CD4-positive, alpha-beta T cell treated with Interleukin-15 for 1 hour (primary cell): Measurements from ENCODE around the gene NPBWR2.

Experiments used
- DNase-seq: peaks from one replicate; pipeline ENCODE4 v3.0.0-alpha.2; 2020

Gene NPBWR2, protein sequence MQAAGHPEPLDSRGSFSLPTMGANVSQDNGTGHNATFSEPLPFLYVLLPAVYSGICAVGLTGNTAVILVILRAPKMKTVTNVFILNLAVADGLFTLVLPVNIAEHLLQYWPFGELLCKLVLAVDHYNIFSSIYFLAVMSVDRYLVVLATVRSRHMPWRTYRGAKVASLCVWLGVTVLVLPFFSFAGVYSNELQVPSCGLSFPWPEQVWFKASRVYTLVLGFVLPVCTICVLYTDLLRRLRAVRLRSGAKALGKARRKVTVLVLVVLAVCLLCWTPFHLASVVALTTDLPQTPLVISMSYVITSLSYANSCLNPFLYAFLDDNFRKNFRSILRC

DNA sequence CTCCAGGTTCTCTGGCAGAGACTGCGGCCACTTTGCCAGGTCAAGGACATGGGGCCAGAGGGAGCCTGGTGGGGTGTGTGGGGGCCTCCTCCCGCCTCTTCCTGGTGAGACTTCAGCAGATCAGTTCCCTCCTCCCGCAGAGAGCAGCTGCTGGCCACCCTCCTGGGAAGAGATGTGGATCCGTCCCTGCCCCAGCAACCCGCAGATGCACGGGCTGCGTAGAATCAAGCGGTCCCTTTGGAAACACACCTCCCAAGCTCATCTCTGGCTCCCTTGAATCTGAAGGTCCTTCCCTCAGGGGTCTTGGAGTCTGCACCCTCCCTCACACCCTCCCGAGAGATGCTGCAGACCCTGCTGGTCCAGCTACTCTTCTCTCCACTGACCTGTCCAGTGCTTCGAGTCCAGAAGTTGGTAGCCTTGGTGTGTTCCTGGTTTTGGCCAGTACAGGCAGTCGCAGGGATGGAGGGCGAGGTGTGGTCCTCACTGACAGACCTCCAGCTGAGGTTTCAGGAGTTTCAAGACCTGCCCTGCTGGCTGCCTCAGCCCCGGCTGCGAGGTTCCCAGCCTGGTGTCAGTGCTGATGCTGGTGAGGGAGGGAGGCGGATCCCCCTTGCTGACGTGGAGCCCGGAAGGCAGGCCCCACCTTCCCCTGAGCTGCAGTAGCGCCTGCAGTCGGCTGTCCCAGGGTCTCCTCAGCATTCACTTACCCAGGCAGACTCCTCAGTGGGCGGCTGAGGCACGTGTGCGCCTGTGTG lies at the start of gene NPBWR2:
TSS of gene NPBWR2 (minus strand) at position 585 of the 755 bp plus-strand sequence. CDS start 734 bp downstream, outside the sequence.
- DNase-seq, result peak; percentile 31

DNA sequence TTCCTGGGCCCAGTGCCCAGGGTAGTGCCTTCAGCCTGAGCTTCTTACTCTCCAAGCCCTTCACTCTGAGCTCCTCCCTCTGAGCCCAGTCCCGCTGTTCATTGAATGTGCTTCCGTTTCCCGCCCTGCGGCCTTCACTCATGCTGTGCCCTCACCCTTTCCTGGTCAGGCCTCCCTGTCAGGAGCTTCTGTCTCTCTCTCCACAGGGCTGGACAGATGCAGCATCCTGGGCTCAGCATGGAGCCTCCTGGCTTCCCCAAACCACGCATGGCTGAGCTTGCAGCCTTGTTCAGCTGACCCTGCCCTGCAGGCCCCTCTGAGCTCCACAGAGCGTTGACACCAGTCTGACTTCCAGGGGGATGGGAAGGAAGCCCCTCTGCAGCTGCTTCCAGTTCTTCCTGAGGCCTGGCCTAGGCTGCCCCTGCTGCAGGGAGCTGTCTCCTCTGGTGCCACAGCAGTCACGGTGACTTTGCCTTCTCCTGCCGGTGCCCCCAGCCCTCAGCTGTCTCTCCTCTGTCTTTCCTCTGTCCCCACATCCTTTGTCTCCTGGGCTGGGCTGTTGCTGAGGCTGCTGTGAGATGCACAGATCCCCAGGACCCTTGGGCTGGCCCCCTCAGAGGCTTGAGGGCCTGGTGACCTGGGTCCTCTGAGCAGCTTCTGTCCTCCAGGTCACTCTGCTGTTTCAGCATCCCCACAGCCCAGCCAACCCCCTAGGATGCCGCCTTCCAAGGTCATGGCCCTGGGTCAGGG lies 48.9 kb upstream of the NPBWR2 start:
- no peak for DNase-seq

DNA sequence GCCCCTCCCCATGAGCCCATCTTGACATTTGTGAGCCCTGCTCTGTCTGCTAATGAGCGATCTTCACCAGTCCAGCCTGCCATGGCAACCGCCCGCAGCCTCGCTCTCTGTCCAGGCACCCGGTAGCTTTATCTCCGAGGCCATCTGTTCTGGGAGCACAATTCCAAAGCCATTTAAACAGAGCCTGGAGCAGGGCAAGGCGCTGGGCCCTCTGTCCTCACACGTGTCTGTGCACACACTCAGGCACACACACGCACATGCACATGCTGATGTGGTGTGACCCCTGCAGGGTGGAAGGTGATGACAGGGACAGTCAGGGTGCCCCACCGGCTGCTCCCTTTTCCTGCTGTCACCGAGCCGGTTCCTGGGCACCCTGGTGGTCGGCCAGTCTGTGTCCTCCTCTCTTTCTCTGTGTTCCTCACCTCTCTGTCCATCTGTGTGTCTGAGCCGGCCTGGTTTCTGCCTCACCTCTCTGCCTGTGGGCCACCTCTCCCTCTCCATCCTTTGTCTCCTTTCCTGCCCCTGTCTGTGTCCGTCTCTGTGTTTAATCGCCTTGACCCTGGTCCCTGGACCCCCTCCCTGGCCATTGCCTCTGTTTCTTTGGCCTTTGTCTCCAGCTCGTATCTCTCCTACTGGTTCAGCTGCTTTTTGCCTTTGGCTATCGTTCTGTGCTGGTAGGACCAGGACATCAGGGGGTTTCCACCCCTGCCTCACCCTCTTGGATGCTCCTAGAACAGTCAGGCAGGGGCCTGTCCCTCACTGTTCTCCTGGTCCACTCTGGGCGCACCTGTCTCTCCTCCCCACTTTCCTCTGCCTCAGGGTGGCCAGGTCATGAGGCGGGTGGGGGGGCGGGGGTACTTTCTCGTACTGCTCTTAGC lies 48.1 kb upstream of the NPBWR2 start:
- no peak for DNase-seq

DNA sequence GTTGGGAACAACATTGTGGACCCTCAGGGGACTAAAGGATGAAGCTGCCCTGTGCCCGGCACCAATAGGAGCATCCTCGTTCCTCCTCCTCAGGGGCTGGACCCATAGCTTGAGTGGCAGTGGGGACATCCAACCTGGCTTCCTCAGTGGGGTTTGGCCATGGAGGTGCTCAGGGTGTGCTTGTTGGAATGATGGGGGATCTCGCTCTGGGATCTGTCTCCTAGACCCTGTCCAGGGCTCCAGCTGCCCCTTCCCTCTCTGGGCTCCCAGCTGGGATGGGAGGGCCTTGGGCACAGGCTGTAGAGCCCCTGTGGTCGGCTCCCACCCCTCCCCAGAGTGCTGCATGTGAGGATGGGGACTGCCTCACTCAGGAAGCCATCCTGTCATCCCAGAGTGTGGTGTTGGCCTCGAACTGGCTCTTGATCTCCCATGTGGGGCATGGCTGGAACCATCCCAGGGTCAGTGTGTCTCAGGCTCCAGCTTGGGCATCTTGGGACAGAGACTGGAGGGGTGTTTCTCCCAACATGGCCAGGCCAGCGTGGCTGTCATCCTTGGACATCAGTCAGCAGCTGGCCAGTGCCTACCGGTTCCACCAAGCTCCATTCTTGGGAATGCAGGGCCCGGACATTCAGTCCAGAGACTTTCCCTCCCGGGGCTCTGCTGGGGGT lies 47.4 kb upstream of the NPBWR2 start:
- no peak for DNase-seq

DNA sequence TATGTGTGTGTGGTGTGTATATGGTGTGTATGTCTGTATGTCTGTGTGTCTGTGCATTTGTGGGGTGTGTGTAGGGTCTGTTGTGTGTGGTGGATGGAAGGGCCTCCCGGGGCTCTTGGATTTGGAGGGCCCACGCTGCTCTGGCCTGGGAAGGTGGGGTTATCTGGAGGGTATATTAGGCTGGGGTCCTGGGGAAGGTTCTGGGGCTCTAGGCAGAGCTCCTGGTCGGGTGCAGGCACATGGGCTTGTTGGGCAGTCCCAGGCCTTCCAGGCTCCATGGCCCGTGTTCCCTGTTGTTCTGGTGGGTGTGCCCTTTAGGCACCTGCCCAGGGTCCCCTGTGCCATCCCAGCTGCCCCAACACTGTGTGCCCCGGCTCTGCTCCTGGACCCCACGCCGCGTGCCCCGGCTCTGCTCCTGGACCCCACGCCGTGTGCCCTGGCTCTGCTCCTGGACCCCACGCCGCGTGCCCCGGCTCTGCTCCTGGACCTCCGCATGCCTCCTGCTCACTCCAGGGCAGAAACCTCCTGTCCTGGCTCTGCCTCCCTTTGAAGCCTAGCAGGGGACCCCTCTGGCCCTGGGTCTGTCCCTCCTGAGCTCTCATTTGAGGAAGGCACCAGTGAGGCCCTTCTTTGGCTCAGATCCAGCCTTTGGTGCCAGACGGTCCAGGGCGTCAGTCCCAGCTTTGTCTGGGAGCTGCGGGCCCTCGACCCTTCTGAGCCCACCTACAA lies 46.7 kb upstream of the NPBWR2 start:
- no peak for DNase-seq

DNA sequence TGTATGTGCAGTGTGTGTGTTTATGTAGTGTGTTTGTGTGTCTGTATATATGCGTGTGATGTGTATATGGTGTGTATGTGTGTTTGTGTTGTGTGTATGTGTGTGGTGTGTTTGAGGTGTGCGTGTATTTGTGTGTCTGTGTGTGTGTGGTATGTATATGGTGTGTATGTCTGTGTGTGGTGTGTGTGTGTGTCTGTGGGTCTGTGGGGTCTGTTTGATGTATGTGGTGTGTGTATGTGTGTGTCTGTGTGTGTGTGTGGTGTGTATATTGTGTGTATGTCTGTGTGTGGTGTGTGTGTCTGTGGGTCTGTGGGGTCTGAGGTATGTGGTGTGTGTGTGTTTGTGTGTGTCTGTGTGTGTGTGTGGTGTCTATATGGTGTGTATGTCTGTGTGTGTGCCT lies 46.0 kb upstream of the NPBWR2 start:
- no peak for DNase-seq

DNA sequence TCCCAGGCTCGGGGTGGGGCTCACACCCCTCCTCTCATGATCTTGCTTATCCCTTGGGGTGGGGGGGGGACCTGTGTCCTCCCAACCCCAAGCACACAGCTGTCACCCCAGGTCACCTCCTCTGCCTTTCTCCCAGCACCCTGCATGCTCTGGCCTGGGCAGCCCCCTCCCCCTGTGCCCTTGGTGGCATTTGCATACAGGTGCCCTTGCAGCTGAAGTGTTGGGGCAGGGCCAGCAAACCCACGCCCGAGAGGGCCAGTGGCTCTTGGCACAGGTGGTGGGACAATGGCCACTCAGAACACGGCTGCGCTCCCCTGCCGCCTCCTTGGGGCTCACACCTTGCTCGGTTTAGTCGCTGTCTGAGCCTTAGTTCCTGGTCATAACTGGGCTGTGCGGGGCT lies 45.5 kb upstream of the NPBWR2 start:
- DNase-seq, result no peak

DNA sequence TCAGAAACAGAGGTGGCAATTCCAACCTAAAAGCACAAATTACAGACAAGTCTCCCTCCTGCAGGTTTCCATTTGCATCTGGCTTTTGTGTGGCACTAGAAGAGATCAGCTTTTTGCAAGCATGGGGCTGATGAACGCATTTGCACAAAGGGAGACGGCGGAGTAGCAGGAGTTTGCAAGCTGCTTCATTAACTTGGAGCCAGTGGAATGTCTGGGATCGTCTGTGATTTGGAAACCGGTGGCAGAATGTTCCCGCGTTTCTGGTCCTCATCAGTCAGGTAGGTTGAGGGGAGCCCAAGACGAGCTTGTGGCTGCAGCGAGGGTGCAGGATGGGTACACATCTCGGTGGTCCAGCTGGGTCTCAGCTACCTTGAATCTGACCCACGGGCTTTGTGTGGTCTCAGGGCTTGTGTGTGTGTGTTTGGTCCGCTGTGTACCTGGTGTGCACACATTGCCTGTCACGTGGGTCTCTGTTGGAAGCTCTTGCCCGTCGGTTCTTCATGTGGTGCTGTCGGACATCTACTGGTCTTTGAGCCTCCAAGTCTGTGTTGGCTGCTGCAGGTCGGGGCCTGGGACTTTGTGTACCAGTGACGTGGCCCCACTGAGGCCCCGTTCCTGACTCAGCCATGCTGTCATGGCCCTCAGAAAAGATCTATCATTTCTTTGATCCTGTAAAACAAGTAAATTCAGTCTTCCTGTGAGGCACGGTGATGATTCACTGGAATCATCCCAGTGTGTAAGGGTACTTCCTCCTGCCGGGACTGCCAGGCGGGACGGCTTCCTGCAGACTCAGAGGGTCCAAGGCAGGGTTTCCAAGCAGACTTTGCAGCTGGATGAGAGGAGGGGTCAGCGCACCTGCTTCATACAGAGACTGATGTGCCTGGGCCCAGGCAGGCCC lies 44.5 kb upstream of the NPBWR2 start:
- no peak for DNase-seq

DNA sequence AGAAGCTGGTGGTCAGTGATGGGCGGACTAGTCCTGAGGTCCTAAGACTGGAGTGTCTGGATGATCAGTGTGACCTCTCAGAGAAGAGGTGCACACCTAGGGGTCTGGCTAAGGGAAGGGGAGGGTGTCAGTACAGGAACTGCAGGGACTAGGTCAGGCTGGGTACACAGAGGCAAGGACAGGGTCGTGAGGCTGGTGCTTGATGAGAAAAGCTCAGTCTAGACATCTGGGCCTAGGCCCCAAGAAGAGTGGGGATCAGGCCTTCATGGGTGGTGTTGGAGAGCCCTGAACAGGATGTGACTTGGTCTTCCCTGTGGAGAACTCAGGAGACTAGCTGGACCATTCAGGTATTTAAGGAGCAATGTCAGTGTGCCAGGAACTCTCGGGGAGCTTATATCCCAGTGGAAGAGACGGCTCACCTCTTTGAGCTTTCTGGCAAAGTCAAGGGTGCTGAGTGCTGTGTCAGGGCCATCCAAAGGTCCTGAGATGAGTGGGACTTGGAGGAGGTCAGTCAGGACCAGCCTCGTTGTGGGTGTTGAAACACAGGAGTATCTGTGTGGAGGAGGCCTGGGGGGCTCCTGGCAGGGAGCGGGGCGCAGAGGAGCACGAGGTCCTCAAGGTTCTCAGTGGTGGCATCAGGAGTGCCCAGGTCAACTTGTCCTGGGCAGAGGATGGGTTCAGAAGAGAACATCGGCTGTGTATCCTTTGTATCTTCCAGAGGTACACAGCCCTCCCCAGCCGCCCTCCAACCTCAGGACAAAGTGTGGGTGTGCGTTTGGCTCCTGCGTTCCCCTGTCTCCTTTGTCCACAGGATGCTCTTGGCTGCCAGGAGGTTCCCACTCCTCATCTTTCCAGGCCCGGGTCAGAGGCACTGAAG lies 43.6 kb upstream of the NPBWR2 start:
- peak; percentile 13 for DNase-seq

DNA sequence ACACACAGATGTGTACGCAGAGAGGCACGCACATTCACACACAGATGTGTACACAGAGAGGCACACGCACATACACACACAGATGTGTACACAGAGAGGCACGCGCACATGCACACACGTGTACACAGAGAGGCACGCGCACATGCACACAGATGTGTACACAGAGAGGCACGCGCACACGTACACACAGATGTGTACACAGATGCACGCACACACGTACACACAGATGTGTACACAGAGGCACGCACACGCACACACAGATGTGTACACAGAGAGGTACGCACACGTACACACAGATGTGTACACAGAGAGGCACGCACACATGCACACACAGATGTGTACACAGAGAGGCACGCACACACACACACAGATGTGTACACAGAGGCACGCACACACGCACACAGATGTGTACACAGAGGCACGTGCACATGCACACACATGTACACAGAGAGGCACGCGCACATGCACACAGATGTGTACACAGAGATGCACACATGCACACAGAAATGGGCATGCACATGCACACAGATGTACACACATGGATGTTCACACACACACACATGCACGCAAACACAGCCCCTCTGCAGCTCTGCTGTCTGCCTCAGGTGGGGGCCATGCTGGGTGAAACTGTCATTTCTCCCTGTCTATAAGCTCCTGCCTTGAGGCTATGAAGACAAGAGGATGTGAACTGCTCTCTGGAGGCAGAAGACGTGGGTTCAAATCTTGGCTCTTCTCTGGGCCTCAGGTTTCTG lies 42.6 kb upstream of the NPBWR2 start:
- peak; percentile 1 for DNase-seq

DNA sequence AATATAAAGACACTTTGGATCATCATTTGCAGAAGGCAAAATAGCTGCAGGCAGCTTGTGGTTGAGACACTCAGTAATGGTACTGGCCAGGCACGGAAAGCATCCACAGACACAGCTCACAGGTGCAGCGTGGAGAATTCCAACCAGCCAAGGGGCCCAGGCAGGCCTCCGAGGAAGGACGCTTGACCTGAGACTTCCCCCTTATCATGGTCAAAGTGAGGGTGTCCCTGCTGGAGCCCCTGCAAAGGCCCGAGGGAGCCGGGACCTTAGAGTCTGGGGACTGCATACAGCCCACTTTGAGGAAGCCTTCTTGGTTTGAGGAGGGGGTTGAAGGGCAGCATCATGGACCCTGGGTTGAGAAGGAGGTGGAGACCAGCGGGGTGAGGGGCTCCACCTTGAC lies 41.8 kb upstream of the NPBWR2 start:
- no peak for DNase-seq

DNA sequence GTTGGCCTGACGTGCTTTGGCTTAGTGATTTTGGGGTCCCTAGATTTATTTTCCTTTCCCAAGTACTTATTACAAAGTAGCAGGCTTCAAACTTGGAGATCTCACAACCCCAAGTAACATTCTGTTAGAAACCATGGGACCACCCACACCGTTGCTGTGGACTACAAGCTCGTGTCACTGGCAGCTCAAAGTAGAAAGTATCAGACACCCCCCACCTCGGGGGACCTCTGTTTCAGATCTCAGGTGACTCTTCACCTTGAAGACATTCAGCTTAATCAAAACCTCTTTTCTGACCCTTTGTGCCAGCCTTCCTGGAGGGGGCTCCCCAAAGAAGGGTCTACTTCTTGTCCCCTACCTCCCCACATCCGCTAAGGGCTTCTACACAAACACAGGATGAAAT lies 41.2 kb upstream of the NPBWR2 start:
- DNase-seq, result no peak

DNA sequence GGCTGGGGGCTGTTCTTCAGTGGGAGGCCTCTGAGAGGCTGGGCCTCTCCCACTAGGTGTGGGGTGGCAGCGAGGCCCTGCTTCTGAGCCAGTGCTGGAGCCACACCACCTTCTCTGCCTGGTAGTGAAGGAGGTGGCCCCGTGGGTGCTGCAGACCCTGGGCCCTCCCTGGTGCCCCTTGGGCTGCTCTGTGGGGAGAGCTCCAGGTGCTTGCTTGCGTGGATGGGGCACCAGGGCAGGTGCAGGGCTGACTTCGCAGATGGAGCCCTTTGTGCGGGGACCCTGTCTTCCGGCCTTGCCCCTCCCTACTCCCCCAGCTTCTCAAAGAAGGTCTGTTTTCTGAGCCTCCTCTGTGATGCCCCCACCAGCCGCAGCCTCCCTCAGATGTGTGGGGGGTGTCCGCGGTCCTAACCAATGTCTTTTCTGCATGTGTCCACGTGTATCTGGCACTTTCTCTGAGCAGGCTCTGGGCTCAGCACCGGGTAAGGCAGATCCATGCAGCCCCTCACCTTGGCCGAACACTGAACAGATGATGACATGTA lies 39.6 kb upstream of the NPBWR2 start:
- DNase-seq, result no peak

DNA sequence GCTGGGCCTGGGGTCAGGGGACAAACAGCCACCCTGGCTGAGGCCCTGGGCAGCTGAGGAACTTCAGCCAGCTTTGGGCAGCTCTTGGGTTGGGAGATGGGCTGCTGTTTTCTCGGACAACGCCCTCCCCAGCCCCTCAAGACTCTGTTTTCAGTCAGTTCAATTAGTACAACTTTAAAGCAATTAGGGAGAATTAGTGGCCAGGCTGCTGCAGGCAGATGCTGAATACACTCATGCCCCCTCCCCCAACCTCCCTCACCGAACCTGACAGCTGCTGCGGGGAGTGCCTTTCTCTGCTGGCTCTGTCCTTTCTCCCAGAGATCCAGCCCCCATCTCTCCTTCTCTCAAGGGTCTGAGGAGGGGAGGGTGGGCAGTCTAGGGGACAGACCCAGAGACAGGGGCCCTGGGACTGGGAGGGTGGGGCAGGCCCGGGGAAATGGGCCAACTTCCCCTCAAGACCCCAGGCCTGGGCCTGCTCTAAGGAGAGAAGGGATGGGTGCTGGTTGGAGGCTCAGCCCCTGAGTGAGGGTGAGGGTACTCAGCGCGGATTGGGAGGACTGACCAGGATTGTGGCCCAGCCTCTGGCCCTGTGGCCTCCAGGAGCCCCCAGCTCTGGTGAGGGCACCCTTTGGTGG lies 39.1 kb upstream of the NPBWR2 start:
- no peak for DNase-seq

DNA sequence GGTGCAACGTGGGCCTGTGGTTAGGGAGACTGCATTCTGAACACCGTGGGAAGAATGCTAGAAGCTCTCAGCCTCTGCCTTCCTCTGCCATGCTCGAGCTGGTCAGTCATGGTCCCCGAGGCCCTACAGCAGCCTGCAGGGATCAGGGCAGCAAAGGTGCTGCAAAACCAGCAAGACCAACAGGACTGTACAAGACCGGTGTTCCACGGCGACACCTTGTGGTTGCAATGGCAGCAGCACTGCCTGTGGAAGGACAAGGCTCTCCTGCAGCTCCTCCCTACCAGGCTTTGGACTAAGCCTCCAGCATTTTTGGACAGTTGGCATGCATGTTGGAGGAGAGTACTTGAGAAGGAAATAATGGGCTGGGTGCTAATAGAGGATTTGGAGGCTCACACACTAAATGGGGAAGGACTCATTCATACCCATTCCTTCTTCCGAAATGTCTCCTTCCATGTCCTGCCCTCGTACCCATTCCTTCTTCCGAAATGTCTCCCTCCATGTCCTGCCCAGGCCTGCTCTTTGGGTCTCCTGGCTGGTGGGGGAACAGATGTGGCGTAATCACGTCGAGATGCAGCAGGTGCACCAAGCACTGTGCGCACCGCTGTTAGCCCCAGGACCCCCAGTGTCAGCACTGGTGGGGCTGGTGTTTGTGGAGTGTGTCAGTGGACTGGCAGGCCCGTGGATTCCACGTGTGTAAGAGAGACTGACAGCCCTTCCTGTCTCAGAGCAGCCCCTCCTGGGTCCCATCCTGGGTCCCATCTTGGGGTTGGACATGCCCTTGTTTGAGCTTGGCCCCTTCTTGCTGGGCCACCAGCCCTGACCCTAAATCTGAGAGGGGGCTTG lies 38.3 kb upstream of the NPBWR2 start:
- no peak for DNase-seq

DNA sequence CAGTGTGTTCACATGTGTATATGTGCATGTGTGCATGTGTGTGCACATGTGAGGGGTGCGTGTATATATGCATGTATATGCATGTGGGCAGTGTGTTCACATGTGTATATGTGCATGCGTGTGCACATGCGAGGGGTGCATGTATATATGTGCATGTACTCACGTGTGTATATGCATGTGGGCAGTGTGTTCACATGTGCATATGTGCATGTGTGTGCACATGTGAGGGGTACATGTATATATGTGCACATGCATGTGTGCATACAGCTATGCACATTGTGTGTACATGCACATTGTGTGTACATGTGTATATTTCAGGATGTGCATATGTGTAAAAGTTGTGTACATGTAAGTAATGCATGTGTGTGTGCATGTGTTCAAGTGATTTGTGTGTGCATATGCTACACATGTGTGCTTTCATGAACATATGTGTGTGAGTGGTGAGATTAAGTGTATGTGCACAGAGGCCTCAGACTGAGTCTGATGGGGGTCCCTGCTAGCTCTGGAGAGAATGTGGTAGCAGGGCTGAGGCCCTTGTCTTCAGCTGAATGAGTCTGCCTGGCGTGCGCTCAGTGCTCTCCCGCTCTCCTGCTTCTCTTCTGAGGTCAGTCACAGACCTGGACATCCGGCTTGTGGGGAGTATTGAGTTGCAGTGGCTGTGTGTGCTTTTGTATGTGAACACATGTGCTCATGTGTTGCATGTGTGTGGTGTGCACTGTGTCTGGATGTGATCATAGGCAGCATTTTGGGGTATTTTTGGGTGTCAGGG lies 37.0 kb upstream of the NPBWR2 start:
- no peak for DNase-seq
